ENCODE results near the gene TSPAN13.

The TSPAN13 gene

DNA sequence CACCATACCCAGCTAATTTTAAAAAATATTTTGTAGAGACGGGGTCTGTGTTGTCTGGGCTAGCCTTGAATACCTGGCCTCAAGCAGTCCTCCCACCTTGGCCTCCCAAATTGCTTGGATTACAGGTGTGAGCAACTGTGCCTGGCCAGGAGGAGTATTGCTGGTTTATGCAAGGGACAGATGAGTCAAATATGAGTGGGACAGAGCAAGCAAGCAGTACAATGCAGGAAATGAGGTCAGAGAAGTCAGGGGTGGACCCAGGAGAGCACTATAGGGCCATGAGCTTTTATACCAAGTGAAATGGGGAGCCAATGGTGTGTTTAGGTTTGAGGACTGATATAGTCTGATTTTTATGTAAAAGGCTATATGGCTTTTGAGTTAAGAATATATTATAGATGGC, 6.3 kb downstream of the TSPAN13 start:
- Histone ChIP-seq H3K36me3 (replicated peaks; ENCODE audit: insufficient read depth, low read length) (no peaks in the 10 kb centered on the region), H4K20me1 (ENCODE audit: insufficient read depth, low read length) (no peaks in the 10 kb centered on the region), H3K79me2 (ENCODE audit: low read length) (no peaks in the 10 kb centered on the region), H3F3A (ENCODE audit: insufficient read depth, low read length) (no peaks in the 10 kb centered on the region), H3K4me3 (ENCODE audit: low read length) (no peak overlapping the region), H3K9me3 (replicated peaks; ENCODE audit: insufficient read depth, low read length) (no peaks in the 10 kb centered on the region), H3K27me3 (replicated peaks; ENCODE audit: insufficient read depth, low read length) (no peaks in the 10 kb centered on the region), H3K4me2 (ENCODE audit: low read depth, low read length) (no peak overlapping the region), H2AFZ (ENCODE audit: low read length) (no peak overlapping the region), H3K27ac (ENCODE audit: low read length) (no peak overlapping the region), H3K9me2 (replicated peaks; ENCODE audit: insufficient read depth, low read length) (no peaks in the 10 kb centered on the region), H3K4me1 (ENCODE audit: low read length) (no peaks in the 10 kb centered on the region), H3K9ac (ENCODE audit: low read length) (no peak overlapping the region)
- no peak for TF ChIP-seq EZH2 (optimal IDR thresholded peaks at IDR 0.05; ENCODE audit: low read depth, low read length)
- TF ChIP-seq, protein P1, sequence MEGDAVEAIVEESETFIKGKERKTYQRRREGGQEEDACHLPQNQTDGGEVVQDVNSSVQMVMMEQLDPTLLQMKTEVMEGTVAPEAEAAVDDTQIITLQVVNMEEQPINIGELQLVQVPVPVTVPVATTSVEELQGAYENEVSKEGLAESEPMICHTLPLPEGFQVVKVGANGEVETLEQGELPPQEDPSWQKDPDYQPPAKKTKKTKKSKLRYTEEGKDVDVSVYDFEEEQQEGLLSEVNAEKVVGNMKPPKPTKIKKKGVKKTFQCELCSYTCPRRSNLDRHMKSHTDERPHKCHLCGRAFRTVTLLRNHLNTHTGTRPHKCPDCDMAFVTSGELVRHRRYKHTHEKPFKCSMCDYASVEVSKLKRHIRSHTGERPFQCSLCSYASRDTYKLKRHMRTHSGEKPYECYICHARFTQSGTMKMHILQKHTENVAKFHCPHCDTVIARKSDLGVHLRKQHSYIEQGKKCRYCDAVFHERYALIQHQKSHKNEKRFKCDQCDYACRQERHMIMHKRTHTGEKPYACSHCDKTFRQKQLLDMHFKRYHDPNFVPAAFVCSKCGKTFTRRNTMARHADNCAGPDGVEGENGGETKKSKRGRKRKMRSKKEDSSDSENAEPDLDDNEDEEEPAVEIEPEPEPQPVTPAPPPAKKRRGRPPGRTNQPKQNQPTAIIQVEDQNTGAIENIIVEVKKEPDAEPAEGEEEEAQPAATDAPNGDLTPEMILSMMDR (IDR thresholded peaks at IDR 0.05; ENCODE audit: low read length): no peak
- TF ChIP-seq EZH2phosphoT487 (IDR thresholded peaks at IDR 0.05; ENCODE audit: low read length): no peak
- no peak for DNase-seq

- H3K9me3 ChIP-seq (replicated peaks; ENCODE audit: insufficient read depth, low read length): no peaks in the 10 kb centered on the region
- H3K4me1 ChIP-seq (ENCODE audit: low read length): no peaks in the 10 kb centered on the region
- H3K4me2 ChIP-seq (ENCODE audit: low read depth, low read length): no peak overlapping the region
- H3K4me3 ChIP-seq (ENCODE audit: low read length): no peak overlapping the region
- no peaks in the 10 kb centered on the region for H3K36me3 ChIP-seq (replicated peaks; ENCODE audit: insufficient read depth, low read length)
- no peak overlapping the region for H3K9ac ChIP-seq (ENCODE audit: low read length)
- H3F3A ChIP-seq (ENCODE audit: insufficient read depth, low read length): no peaks in the 10 kb centered on the region
- H2AFZ ChIP-seq (ENCODE audit: low read length): no peak overlapping the region
- TF ChIP-seq, protein P1 (IDR thresholded peaks at IDR 0.05; ENCODE audit: low read length): no peak
- TF ChIP-seq EZH2phosphoT487 (IDR thresholded peaks at IDR 0.05; ENCODE audit: low read length): no peak
- TF ChIP-seq EZH2 (optimal IDR thresholded peaks at IDR 0.05; ENCODE audit: low read depth, low read length): no peak
- H3K27me3 ChIP-seq (replicated peaks; ENCODE audit: insufficient read depth, low read length): no peaks in the 10 kb centered on the region
- no peak for DNase-seq
- H4K20me1 ChIP-seq (ENCODE audit: insufficient read depth, low read length): no peaks in the 10 kb centered on the region
- H3K79me2 ChIP-seq (ENCODE audit: low read length): no peaks in the 10 kb centered on the region
- H3K27ac ChIP-seq (ENCODE audit: low read length): no peak overlapping the region
- H3K9me2 ChIP-seq (replicated peaks; ENCODE audit: insufficient read depth, low read length): no peaks in the 10 kb centered on the region
These were observed 8.6 kb downstream of the TSPAN13 start for GRCh38 chr7:16762177-16762576.

DNA sequence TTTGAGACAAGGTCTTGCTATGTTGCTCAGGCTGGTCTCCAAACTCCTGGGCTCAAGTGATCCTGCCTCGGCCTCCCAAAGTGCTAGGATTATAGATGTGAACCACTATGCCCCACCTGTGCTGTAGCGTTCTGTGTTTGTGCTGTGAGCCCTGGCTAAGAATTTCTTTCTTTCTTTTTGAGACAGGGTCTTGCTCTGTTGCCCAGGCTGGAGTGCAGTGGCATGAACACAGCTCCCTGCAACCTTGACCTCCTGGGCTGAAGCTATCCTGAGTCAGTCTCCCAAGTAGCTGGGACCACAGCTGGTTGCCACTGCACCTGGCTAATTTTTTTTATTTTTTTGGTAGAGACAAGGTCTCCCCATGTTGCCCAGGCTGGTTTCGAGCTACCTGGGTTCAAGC, 11.4 kb downstream of the TSPAN13 start:
- H2AFZ ChIP-seq (ENCODE audit: low read length): no peak overlapping the region
- no peak for TF ChIP-seq EZH2 (optimal IDR thresholded peaks at IDR 0.05; ENCODE audit: low read depth, low read length)
- TF ChIP-seq, protein P1 (IDR thresholded peaks at IDR 0.05; ENCODE audit: low read length): no peak
- TF ChIP-seq EZH2phosphoT487 (IDR thresholded peaks at IDR 0.05; ENCODE audit: low read length): no peak
- no peak for DNase-seq
- H3K9me3 ChIP-seq (replicated peaks; ENCODE audit: insufficient read depth, low read length): no peaks in the 10 kb centered on the region
- no peaks in the 10 kb centered on the region for H3K79me2 ChIP-seq (ENCODE audit: low read length)
- H3K27ac ChIP-seq (ENCODE audit: low read length): no peak overlapping the region
- no peak overlapping the region for H3K4me2 ChIP-seq (ENCODE audit: low read depth, low read length)
- H3K4me3 ChIP-seq (ENCODE audit: low read length): no peak overlapping the region
- no peaks in the 10 kb centered on the region for H3K36me3 ChIP-seq (replicated peaks; ENCODE audit: insufficient read depth, low read length)
- H3K27me3 ChIP-seq (replicated peaks; ENCODE audit: insufficient read depth, low read length): no peaks in the 10 kb centered on the region
- no peaks in the 10 kb centered on the region for H3F3A ChIP-seq (ENCODE audit: insufficient read depth, low read length)
- H4K20me1 ChIP-seq (ENCODE audit: insufficient read depth, low read length): no peaks in the 10 kb centered on the region
- no peaks in the 10 kb centered on the region for H3K9me2 ChIP-seq (replicated peaks; ENCODE audit: insufficient read depth, low read length)
- no peaks in the 10 kb centered on the region for H3K4me1 ChIP-seq (ENCODE audit: low read length)
- no peak overlapping the region for H3K9ac ChIP-seq (ENCODE audit: low read length)

Measured in MM.1S (cell line).